HepG2 (cell line): Measurements from ENCODE around the gene SLC25A10. TPM values are rescaled to one million over a fixed set of nuclear protein-coding genes. Genes with fewer than 3 reads are reported as not detected.

Experiments used
- EED ChIP-seq: sonication (generic); formaldehyde crosslinking; IDR thresholded peaks from 2 replicates; pipeline ENCODE4 v1.5.0; 2020; ENCODE audit warnings: mild to moderate bottlenecking, missing genetic modification reagents
- FOSL2 ChIP-seq: sonication (generic); formaldehyde crosslinking; IDR thresholded peaks from 2 replicates; pipeline ENCODE4 v1.4.0; 2020; ENCODE audit warnings: missing genetic modification reagents
- GFI1 ChIP-seq: sonication (generic); formaldehyde crosslinking; IDR thresholded peaks from 2 replicates; pipeline ENCODE4 v1.5.0; 2020; ENCODE audit warnings: missing genetic modification reagents, mild to moderate bottlenecking, borderline replicate concordance
- KDM5B ChIP-seq: sonication (generic); formaldehyde crosslinking; IDR thresholded peaks from 2 replicates; pipeline ENCODE4 v1.4.0; 2020; ENCODE audit warnings: missing genetic modification reagents, mild to moderate bottlenecking, borderline replicate concordance
- REPIN1 ChIP-seq: sonication (generic); formaldehyde crosslinking; IDR thresholded peaks from 2 replicates; pipeline ENCODE4 v1.8.0; 2022; ENCODE audit warnings: missing genetic modification reagents, low read depth, mild to moderate bottlenecking, borderline replicate concordance
- SALL2 ChIP-seq: sonication (generic); formaldehyde crosslinking; IDR thresholded peaks from 2 replicates; pipeline ENCODE4 v1.8.1; 2023; ENCODE audit warnings: mild to moderate bottlenecking, missing genetic modification reagents, inconsistent platforms
- TBX2 ChIP-seq: sonication (generic); formaldehyde crosslinking; IDR thresholded peaks from 2 replicates; pipeline ENCODE4 v1.5.0; 2020; ENCODE audit warnings: missing genetic modification reagents, mild to moderate bottlenecking, borderline replicate concordance
- ZNF205 ChIP-seq: IDR thresholded peaks from 2 replicates; pipeline ENCODE4 v1.6.1; 2018; ENCODE audit warnings: missing biosample characterization, missing genetic modification reagents
- ZNF224 ChIP-seq: sonication (generic); formaldehyde crosslinking; IDR thresholded peaks from 2 replicates; pipeline ENCODE4 v1.5.0; 2020; ENCODE audit warnings: mild to moderate bottlenecking, missing genetic modification reagents
- ZNF703 ChIP-seq: sonication (generic); formaldehyde crosslinking; IDR thresholded peaks from 2 replicates; pipeline ENCODE4 v1.5.1; 2020; ENCODE audit warnings: missing genetic modification reagents, mild to moderate bottlenecking, moderate library complexity, borderline replicate concordance
- ZNF772 ChIP-seq: sonication (generic); formaldehyde crosslinking; IDR thresholded peaks from 2 replicates; pipeline ENCODE4 v1.5.0; 2020; ENCODE audit warnings: mild to moderate bottlenecking, missing genetic modification reagents
- ZNF883 ChIP-seq: sonication (generic); formaldehyde crosslinking; IDR thresholded peaks from 2 replicates; pipeline ENCODE4 v1.5.1; 2020; ENCODE audit warnings: mild to moderate bottlenecking, missing genetic modification reagents; ENCODE audit errors: not compliant biosample characterization
- polyA plus RNA-seq, 8 experiments: library from polyadenylated mRNA; depleted of rRNA in 3 of 8; stranded (reverse) in 7 of 8; unstranded in 1 of 8; fragments of >200 nt; fragmentation: Illumina TruSeq in 4 of 8; extraction: Trizol in 4 of 8; gene quantifications; 2 replicates each; pipeline versions ENCODE4 v1.2.1 to v1.2.3, GENCODE V29; 2011 to 2016; ENCODE audit warnings: low read depth in 4 of 8, missing spikeins in 1 of 8, mixed read lengths in 1 of 8; ENCODE audit not compliant: insufficient read depth in 1 of 8
- total RNA-seq, 5 experiments: library from RNA; depleted of rRNA; stranded (reverse); fragments of >200 nt; fragmentation: Illumina TruSeq; extraction: Trizol; gene quantifications; 2 replicates each; pipeline ENCODE4 v1.2.3, GENCODE V29; 2016; ENCODE audit warnings: low read depth in 1 of 5
- TF ChIP-seq, protein P1 (sequence below): IDR thresholded peaks from 2 replicates; pipeline ENCODE4 v1.6.1; 2016; ENCODE audit warnings: low read depth, control low read depth
- TF ChIP-seq, protein P2 (sequence below): fragments of 450-650 bp; IDR thresholded peaks from 2 replicates; pipeline ENCODE4 v1.6.1; 2017; ENCODE audit warnings: mild to moderate bottlenecking
- TF ChIP-seq, protein P3 (sequence below): sonication (generic); formaldehyde crosslinking; IDR thresholded peaks from 2 replicates; pipeline ENCODE4 v1.5.0; 2020; ENCODE audit warnings: mild to moderate bottlenecking, missing genetic modification reagents, borderline replicate concordance
- TF ChIP-seq, protein P4 (sequence below): sonication (generic); IDR thresholded peaks from 2 replicates; pipeline ENCODE4 v1.6.1; 2016; ENCODE audit warnings: low read depth, borderline replicate concordance
- TF ChIP-seq, protein P5 (sequence below): fragments of 450-650 bp; IDR thresholded peaks from 2 replicates; pipeline ENCODE4 v1.6.1; 2016

SLC25A10 gene
- total and polyA plus RNA-seq, 2 of the 13 experiments (the other 11 are each of a cell fraction or from before 2014, with no cell fraction given) = 46.5 to 140 TPM

DNA sequence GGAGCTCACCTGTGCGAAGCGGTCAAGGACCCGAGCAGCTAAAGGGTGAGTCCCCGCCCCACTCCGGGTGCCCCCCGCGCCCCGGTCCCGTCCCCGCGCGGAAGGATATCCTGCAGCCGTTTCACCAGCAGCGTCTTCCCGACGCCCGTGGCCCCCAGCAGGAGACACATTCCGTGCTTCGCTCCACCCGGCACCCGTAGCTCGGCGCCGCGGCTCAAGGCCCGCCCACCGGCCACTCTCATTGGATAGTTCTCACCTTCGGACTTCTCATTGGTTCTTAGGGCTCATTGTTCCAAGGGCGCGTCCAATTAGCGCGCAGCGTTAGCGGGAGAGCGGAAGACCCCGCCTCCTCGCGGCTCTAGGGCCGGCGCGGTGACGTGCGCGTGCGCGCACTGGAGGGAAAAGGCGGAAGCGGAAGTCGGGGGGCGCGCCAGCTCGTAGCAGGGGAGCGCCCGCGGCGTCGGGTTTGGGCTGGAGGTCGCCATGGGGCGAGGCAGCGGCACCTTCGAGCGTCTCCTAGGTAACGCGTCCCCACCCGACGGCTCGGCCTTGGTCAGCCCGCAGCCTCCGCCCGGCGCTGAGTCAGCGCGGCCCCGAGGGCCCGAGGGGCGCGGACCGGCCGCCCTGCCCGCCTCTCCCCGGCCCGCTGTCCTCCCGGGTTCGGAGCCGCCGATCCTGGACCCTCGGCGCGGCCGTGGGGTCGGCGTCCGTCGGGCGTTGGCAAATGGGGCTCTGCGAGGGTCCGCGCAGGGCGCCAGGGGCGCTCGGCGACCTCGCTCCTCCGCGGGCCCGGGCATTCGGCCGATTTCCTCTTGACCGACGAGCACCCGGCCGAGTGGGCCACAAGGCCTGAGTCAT, 28.3 kb upstream of the SLC25A10 start, which contains the start of the genes ARL16 and HGS (continued):
- TF ChIP-seq KDM5B (CRISPR knock-in tag) (peak; percentile 55; the same call in 1 of the 2 replicates), ZNF772 (peak; percentile 81; the same call in 1 of the 2 replicates), SALL2 (CRISPR knock-in tag) (peak; percentile 90; the same call in 1 of the 2 replicates), ZNF703 (CRISPR knock-in tag) (no peak), GFI1 (CRISPR knock-in tag) (peak; percentile 40; the same call in 1 of the 2 replicates), EED (CRISPR knock-in tag) (peak; percentile 94; the same call in 1 of the 2 replicates), ZNF883 (CRISPR knock-in tag) (peak; percentile 63), REPIN1 (CRISPR knock-in tag) (peak; percentile 84; the same call in 1 of the 2 replicates), ZNF224 (CRISPR knock-in tag) (0 out of 2 replicates have a peak, but pooled peaks have one; percentile 39), TBX2 (peak; percentile 60; the same call in 1 of the 2 replicates), FOSL2 (CRISPR knock-in tag) (peak; percentile 40), ZNF205 (CRISPR knock-in tag) (peak; percentile 53)
- TF ChIP-seq, protein P1, sequence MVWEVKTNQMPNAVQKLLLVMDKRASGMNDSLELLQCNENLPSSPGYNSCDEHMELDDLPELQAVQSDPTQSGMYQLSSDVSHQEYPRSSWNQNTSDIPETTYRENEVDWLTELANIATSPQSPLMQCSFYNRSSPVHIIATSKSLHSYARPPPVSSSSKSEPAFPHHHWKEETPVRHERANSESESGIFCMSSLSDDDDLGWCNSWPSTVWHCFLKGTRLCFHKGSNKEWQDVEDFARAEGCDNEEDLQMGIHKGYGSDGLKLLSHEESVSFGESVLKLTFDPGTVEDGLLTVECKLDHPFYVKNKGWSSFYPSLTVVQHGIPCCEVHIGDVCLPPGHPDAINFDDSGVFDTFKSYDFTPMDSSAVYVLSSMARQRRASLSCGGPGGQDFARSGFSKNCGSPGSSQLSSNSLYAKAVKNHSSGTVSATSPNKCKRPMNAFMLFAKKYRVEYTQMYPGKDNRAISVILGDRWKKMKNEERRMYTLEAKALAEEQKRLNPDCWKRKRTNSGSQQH = 0 out of 2 replicates have a peak, but pooled peaks have one; percentile 36
- TF ChIP-seq, protein P2, sequence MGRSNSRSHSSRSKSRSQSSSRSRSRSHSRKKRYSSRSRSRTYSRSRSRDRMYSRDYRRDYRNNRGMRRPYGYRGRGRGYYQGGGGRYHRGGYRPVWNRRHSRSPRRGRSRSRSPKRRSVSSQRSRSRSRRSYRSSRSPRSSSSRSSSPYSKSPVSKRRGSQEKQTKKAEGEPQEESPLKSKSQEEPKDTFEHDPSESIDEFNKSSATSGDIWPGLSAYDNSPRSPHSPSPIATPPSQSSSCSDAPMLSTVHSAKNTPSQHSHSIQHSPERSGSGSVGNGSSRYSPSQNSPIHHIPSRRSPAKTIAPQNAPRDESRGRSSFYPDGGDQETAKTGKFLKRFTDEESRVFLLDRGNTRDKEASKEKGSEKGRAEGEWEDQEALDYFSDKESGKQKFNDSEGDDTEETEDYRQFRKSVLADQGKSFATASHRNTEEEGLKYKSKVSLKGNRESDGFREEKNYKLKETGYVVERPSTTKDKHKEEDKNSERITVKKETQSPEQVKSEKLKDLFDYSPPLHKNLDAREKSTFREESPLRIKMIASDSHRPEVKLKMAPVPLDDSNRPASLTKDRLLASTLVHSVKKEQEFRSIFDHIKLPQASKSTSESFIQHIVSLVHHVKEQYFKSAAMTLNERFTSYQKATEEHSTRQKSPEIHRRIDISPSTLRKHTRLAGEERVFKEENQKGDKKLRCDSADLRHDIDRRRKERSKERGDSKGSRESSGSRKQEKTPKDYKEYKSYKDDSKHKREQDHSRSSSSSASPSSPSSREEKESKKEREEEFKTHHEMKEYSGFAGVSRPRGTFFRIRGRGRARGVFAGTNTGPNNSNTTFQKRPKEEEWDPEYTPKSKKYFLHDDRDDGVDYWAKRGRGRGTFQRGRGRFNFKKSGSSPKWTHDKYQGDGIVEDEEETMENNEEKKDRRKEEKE = no peak
- TF ChIP-seq, protein P3, sequence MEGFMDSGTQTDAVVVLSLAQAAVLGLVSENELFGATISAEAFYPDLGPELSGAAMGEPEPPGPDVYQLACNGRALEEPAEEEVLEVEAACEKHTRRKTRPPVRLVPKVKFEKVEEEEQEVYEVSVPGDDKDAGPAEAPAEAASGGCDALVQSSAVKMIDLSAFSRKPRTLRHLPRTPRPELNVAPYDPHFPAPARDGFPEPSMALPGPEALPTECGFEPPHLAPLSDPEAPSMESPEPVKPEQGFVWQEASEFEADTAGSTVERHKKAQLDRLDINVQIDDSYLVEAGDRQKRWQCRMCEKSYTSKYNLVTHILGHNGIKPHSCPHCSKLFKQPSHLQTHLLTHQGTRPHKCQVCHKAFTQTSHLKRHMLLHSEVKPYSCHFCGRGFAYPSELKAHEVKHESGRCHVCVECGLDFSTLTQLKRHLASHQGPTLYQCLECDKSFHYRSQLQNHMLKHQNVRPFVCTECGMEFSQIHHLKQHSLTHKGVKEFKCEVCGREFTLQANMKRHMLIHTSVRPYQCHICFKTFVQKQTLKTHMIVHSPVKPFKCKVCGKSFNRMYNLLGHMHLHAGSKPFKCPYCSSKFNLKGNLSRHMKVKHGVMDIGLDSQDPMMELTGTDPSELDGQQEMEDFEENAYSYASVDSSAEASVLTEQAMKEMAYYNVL = peak; percentile 15; the same call in 1 of the 2 replicates
- TF ChIP-seq, protein P4, sequence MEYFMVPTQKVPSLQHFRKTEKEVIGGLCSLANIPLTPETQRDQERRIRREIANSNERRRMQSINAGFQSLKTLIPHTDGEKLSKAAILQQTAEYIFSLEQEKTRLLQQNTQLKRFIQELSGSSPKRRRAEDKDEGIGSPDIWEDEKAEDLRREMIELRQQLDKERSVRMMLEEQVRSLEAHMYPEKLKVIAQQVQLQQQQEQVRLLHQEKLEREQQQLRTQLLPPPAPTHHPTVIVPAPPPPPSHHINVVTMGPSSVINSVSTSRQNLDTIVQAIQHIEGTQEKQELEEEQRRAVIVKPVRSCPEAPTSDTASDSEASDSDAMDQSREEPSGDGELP = peak; percentile 47; the same call in 1 of the 2 replicates
- TF ChIP-seq, protein P5, sequence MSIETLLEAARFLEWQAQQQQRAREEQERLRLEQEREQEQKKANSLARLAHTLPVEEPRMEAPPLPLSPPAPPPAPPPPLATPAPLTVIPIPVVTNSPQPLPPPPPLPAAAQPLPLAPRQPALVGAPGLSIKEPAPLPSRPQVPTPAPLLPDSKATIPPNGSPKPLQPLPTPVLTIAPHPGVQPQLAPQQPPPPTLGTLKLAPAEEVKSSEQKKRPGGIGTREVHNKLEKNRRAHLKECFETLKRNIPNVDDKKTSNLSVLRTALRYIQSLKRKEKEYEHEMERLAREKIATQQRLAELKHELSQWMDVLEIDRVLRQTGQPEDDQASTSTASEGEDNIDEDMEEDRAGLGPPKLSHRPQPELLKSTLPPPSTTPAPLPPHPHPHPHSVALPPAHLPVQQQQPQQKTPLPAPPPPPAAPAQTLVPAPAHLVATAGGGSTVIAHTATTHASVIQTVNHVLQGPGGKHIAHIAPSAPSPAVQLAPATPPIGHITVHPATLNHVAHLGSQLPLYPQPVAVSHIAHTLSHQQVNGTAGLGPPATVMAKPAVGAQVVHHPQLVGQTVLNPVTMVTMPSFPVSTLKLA = peak; percentile 71
